Vagina (tissue), 2 donors: ENCODE results near the gene CCDC18.

Experiments
- POLR2A ChIP-seq, 2 donors: fragments of 450-650 bp; IDR thresholded peaks; one replicate each; pipeline ENCODE4 v1.6.1; 2017; ENCODE audit warnings: antibody characterized with exemption in 2 of 2, mild to moderate bottlenecking in 2 of 2, moderate library complexity in 2 of 2
- POLR2AphosphoS5 ChIP-seq, 2 donors: sonication (generic); formaldehyde crosslinking; IDR thresholded peaks; one replicate each; pipeline ENCODE4 v1.9.0; 2017; ENCODE audit warnings: antibody characterized with exemption in 2 of 2, mild to moderate bottlenecking in 2 of 2, low read depth in 1 of 2; ENCODE audit not compliant: insufficient read depth in 1 of 2

DNA sequence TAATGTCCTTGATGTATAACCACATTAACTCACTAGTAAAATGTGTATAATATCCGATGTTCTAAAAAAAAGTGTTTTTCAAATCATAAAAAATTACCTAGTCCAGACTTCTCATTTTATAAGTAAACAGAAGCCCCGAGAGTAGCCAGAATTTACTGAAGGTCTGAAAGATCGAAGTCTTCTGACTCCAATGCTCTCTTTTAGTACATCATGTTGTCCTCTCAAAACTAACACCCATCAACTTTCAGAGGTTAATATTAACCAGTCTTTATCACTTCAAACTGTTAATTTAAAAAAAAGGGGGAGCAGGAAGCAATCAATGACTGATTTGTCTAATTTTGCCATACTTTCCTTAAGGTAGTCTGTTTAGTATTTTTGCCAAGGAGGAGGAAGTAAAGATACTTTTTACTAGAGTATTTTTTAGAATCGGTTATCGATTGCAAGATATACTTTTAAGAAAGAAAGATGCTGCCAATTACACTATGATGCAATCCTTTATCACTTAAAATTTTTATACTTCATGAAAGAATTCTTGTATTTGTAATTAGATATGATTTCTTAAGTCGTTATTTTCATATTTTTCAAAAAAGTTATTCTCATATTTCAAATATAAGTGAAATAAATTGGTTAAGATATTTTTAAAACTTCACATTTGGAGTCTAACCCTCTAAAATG, 25.5 kb downstream of the CCDC18 start:
- no peak for TF ChIP-seq POLR2AphosphoS5 (IDR thresholded peaks at IDR 0.05; ENCODE audit: insufficient read depth in 1 of 2, low read depth in 1 of 2)
- no peak for TF ChIP-seq POLR2A (IDR thresholded peaks at IDR 0.05)
